Natural killer cell (primary cell): ENCODE data around the gene STK33. TPM values are rescaled to one million over a fixed set of nuclear protein-coding genes. Genes with fewer than 3 reads are reported as not detected.
A peak's percentile ranks its signal among the peaks of the same experiment; 100 is the strongest.

Experiments
- ATAC-seq, 3 donors: fragments of 150-1000 bp in 2 of 3; fragments of 200-7000 bp in 1 of 3; cut with Tn5 transposase; 1 replicate in 1 of 3; 2 replicates in 2 of 3; pipeline ENCODE4 v1.10.0; 2021; ENCODE audit warnings: mild to moderate bottlenecking in 2 of 3, moderate library complexity in 2 of 3
- DNase-seq, 2 donors: peaks; one replicate each; pipeline versions ENCODE4 v3.0.0 to v3.0.0-alpha.2; 2013 to 2021; ENCODE audit warnings: mixed read lengths in 1 of 2
- H3K27ac ChIP-seq: one replicate; pipeline ENCODE4 v1.5.1; 2013; ENCODE audit warnings: mild to moderate bottlenecking, low read length
- H3K27me3 ChIP-seq: one replicate; pipeline ENCODE4 v1.6.1; 2013; ENCODE audit warnings: low read length; ENCODE audit not compliant: control insufficient read depth, insufficient read depth
- H3K36me3 ChIP-seq: one replicate; pipeline ENCODE4 v1.6.1; 2013; ENCODE audit warnings: low read length; ENCODE audit not compliant: control insufficient read depth, insufficient read depth
- H3K4me1 ChIP-seq: one replicate; pipeline ENCODE4 v1.6.1; 2013; ENCODE audit warnings: low read length; ENCODE audit not compliant: control insufficient read depth, insufficient read depth
- H3K4me3 ChIP-seq: one replicate; pipeline ENCODE4 v1.5.1; 2013; ENCODE audit warnings: low read length
- H3K9me3 ChIP-seq: one replicate; pipeline ENCODE4 v1.6.1; 2013; ENCODE audit warnings: low read length; ENCODE audit not compliant: control insufficient read depth, insufficient read depth
- H3K27ac Mint-ChIP-seq, 2 donors: one replicate each; pipeline ENCODE4 v1.8.0; 2022; ENCODE audit warnings: mild to moderate bottlenecking in 2 of 2, mixed read lengths in 2 of 2, moderate library complexity in 1 of 2
- H3K27me3 Mint-ChIP-seq, 2 donors: one replicate each; pipeline ENCODE4 v1.8.0; 2022; ENCODE audit warnings: low read depth in 2 of 2, mixed read lengths in 2 of 2
- H3K36me3 Mint-ChIP-seq: one replicate; pipeline ENCODE4 v1.8.0; 2022; ENCODE audit warnings: mixed read lengths
- H3K4me1 Mint-ChIP-seq, 2 donors: one replicate each; pipeline ENCODE4 v1.8.0; 2022; ENCODE audit warnings: mixed read lengths in 2 of 2
- H3K4me3 Mint-ChIP-seq: one replicate; pipeline ENCODE4 v1.8.0; 2022; ENCODE audit warnings: mild to moderate bottlenecking, moderate library complexity, mixed read lengths
- H3K9me3 Mint-ChIP-seq, 2 donors: one replicate each; pipeline ENCODE4 v1.8.0; 2022; ENCODE audit warnings: mixed read lengths in 2 of 2
- CTCF ChIP-seq: fragments of 200-600 bp; IDR thresholded peaks from one replicate; pipeline ENCODE4 v1.8.0; 2022; ENCODE audit warnings: antibody characterized with exemption
- WGBS: methylation state at CpG from one replicate; pipeline ENCODE4 v1.1.7; 2013; ENCODE audit warnings: missing lambda C conversion rate; ENCODE audit not compliant: insufficient coverage; 5-methylcytosine and 5-hydroxymethylcytosine counted together
- intact Hi-C: fragments of 100-400 bp; cut with micrococcal nuclease; formaldehyde crosslinking; loops from one replicate; pipeline ENCODE4 v1.14.2; 2022
- total RNA-seq, 4 donors: library from RNA; stranded (reverse); fragments of 120-200 nt in 1 of 4; gene quantifications; one replicate each; pipeline versions ENCODE4 v1.2.3 to v1.2.4, GENCODE V29; 2013 to 2022

Gene STK33
- total RNA-seq, 3 donors from 2014 or later (not counting 1 experiment from before 2014, with no cell fraction given) = 0.24 TPM; not detected in 2

GRCh38 chr11:8612522-8612921 lies 18.5 kb upstream of the STK33 start:
- Histone ChIP-seq H3K27ac (no peak overlapping the region), H3K36me3 (peaks cover 8% of the 10 kb centered on the region), H3K27me3 (no peaks in the 10 kb centered on the region), H3K4me3 (no peak overlapping the region), H3K4me1 (no peaks in the 10 kb centered on the region), H3K9me3 (no peaks in the 10 kb centered on the region)
- WGBS = 91% methylated on average over 5 of the region's 5 CpGs
- no peaks in the 10 kb centered on the region for H3K4me1 Mint-ChIP-seq
- no peaks in the 10 kb centered on the region for H3K9me3 Mint-ChIP-seq
- no peak for DNase-seq
- no peaks in the 10 kb centered on the region for H3K36me3 Mint-ChIP-seq
- no peaks in the 10 kb centered on the region for H3K27me3 Mint-ChIP-seq
- H3K27ac Mint-ChIP-seq = no peak overlapping the region
- H3K4me3 Mint-ChIP-seq = no peak overlapping the region
- intact Hi-C loops = no loop called here
- ATAC-seq = no peak
- no peak for TF ChIP-seq CTCF

GRCh38 chr11:8610532-8611116 lies 16.6 kb upstream of the STK33 start:
- Histone ChIP-seq H3K4me3 (no peak overlapping the region), H3K27me3 (no peaks in the 10 kb centered on the region), H3K36me3 (no peaks in the 10 kb centered on the region), H3K4me1 (no peaks in the 10 kb centered on the region), H3K27ac (no peak overlapping the region), H3K9me3 (no peaks in the 10 kb centered on the region)
- Mint-ChIP-seq H3K36me3 (no peaks in the 10 kb centered on the region), H3K9me3 (no peaks in the 10 kb centered on the region), H3K27ac (no peak overlapping the region), H3K4me3 (no peak overlapping the region), H3K27me3 (peaks cover 4 to 7% of the 10 kb centered on the region in 2 donors), H3K4me1 (no peaks in the 10 kb centered on the region)
- ATAC-seq = peak in 1 of 3 donors; percentile 66
- DNase-seq = peak in 1 of 2 donors; percentile 47
- 38% methylated on average over 6 of the region's 7 CpGs for WGBS
- TF ChIP-seq CTCF = no peak
- intact Hi-C loops = no loop called here

GRCh38 chr11:8608652-8609051 lies 14.6 kb upstream of the STK33 start:
- H3K4me3 ChIP-seq = no peak overlapping the region
- WGBS = 100% methylated on average over 1 of the region's 1 CpG
- no peaks in the 10 kb centered on the region for H3K9me3 ChIP-seq
- Mint-ChIP-seq H3K4me3 (no peak overlapping the region), H3K36me3 (no peaks in the 10 kb centered on the region), H3K27ac (no peak overlapping the region), H3K27me3 (peaks cover 15 to 23% of the 10 kb centered on the region in 2 donors), H3K4me1 (no peaks in the 10 kb centered on the region), H3K9me3 (no peaks in the 10 kb centered on the region)
- no peak for DNase-seq
- no peak for ATAC-seq
- no peak for TF ChIP-seq CTCF
- intact Hi-C loops = no loop called here
- no peak overlapping the region for H3K27ac ChIP-seq
- no peaks in the 10 kb centered on the region for H3K36me3 ChIP-seq
- H3K27me3 ChIP-seq = peaks cover 4% of the 10 kb centered on the region
- H3K4me1 ChIP-seq = no peaks in the 10 kb centered on the region

GRCh38 chr11:8605971-8606563 lies 12.0 kb upstream of the STK33 start:
- no peaks in the 10 kb centered on the region for H3K4me1 Mint-ChIP-seq
- H3K27me3 Mint-ChIP-seq = peaks cover 17 to 30% of the 10 kb centered on the region in 2 donors
- no peaks in the 10 kb centered on the region for H3K36me3 ChIP-seq
- TF ChIP-seq CTCF = no peak
- DNase-seq = no peak
- no peaks in the 10 kb centered on the region for H3K36me3 Mint-ChIP-seq
- no peak for ATAC-seq
- peaks cover 4% of the 10 kb centered on the region for H3K27me3 ChIP-seq
- intact Hi-C loops = no loop called here
- no peaks in the 10 kb centered on the region for H3K9me3 Mint-ChIP-seq
- no peak overlapping the region for H3K27ac ChIP-seq
- WGBS = 95% methylated on average over 1 of the region's 1 CpG
- no peaks in the 10 kb centered on the region for H3K9me3 ChIP-seq
- no peak overlapping the region for H3K27ac Mint-ChIP-seq
- H3K4me3 ChIP-seq = no peak overlapping the region
- H3K4me3 Mint-ChIP-seq = no peak overlapping the region
- H3K4me1 ChIP-seq = no peaks in the 10 kb centered on the region
